Activated T-helper 2 cell treated with anti-CD3 and anti-CD28 coated beads, Interferon-gamma antibody, Interleukin-2, Interleukin-4, amounts not matched to agents 10 μg/mL and 5 μg/mL and 100 μg/mL, durations not matched to agents 14 hours and 24 hours and 36 hours (primary cell): ENCODE measurements around the gene KRT6A. TPM values are rescaled to one million over a fixed set of nuclear protein-coding genes. Genes with fewer than 3 reads are reported as not detected.
"Not testable (repeated sequence)": the region's sequence is repeated elsewhere in the genome, so short reads cannot be mapped to it uniquely, and the experiment has no call there.

ENCODE experiments used
- DNase-seq: peaks from one replicate; pipeline ENCODE4 v3.0.0; 2021; ENCODE audit warnings: low spot score
- H3K27ac Mint-ChIP-seq: one replicate; pipeline ENCODE4 v1.8.0; 2021; ENCODE audit warnings: mixed read lengths
- H3K27me3 Mint-ChIP-seq: one replicate; pipeline ENCODE4 v1.8.0; 2021; ENCODE audit warnings: low read depth, mixed read lengths
- H3K36me3 Mint-ChIP-seq: one replicate; pipeline ENCODE4 v1.8.0; 2021; ENCODE audit warnings: low read depth, mixed read lengths
- H3K4me1 Mint-ChIP-seq: one replicate; pipeline ENCODE4 v1.8.0; 2021; ENCODE audit warnings: low read depth, mixed read lengths
- H3K4me3 Mint-ChIP-seq: one replicate; pipeline ENCODE4 v1.8.0; 2021; ENCODE audit warnings: low read depth, mild to moderate bottlenecking, moderate library complexity, mixed read lengths
- H3K9me3 Mint-ChIP-seq: one replicate; pipeline ENCODE4 v1.8.0; 2021; ENCODE audit warnings: mixed read lengths
- intact Hi-C: fragments of 100-400 bp; cut with micrococcal nuclease; formaldehyde crosslinking; loops from one replicate; pipeline ENCODE4 v1.15.1; 2023
- total RNA-seq: library from RNA; stranded (reverse); gene quantifications from 2 replicates; pipeline ENCODE4 v1.2.3, GENCODE V29; 2022

The KRT6A gene
- total RNA-seq, 1 donor from 2014 or later = not detected

DNA sequence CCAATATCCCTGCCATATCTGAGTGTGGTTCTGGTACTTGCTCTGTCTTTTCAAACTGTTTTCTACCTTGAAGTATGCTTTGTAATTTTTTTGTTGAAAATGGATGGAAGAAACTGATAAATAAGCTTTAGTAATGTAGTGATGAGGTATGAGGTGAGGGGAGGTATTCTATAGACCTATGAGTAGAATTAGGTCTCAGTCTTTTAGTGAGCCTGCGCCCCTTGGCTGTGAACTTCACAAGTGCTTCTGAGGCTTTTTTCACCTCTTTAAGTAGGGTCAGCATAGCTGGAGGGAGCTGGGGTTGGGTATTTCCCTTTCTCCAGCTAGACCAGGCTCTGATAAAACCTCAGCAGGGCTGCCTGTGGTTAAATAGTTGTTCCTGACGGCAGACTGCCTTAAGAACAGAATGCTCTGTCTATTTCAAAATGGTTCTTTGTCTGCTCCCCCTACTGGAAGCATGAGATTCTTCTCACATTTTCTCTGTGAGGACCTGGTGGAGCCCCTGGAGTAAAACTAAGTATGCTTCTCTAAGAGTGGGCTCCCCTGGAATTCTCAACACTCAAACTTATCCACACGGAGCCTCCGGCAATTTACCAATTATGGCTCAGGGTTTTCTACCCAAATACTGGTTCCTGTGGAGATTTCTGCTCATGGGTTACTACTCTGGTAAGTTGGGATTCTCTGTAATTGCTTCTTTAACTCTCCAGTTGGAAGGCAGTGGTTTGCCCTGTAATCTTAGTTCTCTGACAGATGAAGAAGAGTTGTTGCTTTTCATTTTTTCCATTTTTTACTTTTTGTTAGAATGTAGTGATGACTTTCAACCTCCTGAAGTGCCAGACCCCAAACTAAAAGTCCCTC is 14.0 kb upstream of the KRT6A start:
- H3K27ac Mint-ChIP-seq = no peak overlapping the region
- peaks cover 9% of the 10 kb centered on the region for H3K9me3 Mint-ChIP-seq
- peaks cover 42% of the 10 kb centered on the region for H3K27me3 Mint-ChIP-seq
- H3K4me1 Mint-ChIP-seq = no peaks in the 10 kb centered on the region
- DNase-seq = no peak
- no peak overlapping the region for H3K4me3 Mint-ChIP-seq
- intact Hi-C loops = no loop called here
- no peaks in the 10 kb centered on the region for H3K36me3 Mint-ChIP-seq

DNA sequence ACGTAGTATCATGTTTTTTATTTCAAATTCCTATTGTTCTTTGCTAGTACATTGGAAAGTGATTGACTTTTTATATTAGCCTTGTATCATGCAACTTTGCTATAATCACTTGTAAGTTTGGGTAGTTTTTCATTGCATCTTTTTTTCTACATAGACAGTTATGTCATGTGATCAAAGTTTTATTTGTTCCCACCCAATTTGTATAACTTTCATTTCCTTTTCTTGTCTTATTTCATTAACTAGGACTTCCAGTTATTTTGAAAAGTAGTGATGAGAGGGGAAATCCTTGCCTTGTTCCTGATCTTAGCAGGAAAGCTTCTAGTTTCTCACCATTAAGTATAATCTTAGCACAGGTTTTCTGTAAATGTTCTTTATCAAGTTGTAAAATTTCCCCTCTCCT is 9.8 kb upstream of the KRT6A start:
- H3K36me3 Mint-ChIP-seq = no peaks in the 10 kb centered on the region
- H3K9me3 Mint-ChIP-seq = no peaks in the 10 kb centered on the region
- H3K4me3 Mint-ChIP-seq = no peak overlapping the region
- intact Hi-C loops = no loop called here
- H3K4me1 Mint-ChIP-seq = no peaks in the 10 kb centered on the region
- H3K27me3 Mint-ChIP-seq = peaks cover 46% of the 10 kb centered on the region
- DNase-seq = no peak
- no peak overlapping the region for H3K27ac Mint-ChIP-seq

DNA sequence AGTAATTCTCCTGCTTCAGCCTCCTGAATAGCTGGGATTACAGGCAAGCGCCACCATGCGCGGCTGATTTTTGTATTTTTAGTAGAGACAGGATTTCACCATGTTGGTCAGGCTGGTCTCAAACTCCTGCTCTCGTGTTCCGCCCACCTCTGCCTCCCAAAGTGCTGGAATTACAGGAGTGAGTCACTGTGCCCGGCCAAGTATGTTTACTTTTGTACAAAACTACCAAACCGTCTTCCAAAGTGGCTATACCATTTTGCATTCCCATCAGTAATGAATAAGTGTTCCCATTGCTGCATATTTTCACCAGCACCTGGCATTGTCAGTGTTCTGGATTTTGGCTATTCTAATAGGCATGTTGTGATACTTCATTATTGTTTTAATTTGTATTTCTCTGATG is 8.4 kb upstream of the KRT6A start:
- Mint-ChIP-seq H3K4me1 (no peaks in the 10 kb centered on the region), H3K9me3 (no peaks in the 10 kb centered on the region), H3K4me3 (no peak overlapping the region), H3K27me3 (peaks cover 36% of the 10 kb centered on the region), H3K36me3 (no peaks in the 10 kb centered on the region), H3K27ac (no peak overlapping the region)
- intact Hi-C loops = no loop called here
- DNase-seq = no peak

DNA sequence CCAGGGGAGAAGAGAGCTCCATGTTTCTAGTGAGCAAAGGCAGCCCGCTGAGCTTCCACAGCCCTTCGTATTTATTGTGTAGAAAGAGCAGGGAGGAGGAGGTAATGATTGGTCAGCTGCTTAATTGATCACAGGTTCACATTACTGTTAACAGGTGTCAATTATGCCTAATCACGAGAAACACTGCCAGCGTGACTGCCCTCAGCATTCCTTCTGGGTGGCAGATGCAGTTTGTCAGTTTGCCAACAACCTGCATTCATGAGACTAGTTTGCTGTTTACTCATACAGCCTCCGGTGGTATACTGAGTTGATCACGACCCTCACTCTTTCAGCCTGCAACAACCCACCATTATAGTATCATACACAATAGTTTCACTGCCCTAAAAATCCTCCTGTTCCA is 7.5 kb upstream of the KRT6A start:
- H3K9me3 Mint-ChIP-seq, intact Hi-C loops, H3K36me3 Mint-ChIP-seq: not testable (repeated sequence)

DNA sequence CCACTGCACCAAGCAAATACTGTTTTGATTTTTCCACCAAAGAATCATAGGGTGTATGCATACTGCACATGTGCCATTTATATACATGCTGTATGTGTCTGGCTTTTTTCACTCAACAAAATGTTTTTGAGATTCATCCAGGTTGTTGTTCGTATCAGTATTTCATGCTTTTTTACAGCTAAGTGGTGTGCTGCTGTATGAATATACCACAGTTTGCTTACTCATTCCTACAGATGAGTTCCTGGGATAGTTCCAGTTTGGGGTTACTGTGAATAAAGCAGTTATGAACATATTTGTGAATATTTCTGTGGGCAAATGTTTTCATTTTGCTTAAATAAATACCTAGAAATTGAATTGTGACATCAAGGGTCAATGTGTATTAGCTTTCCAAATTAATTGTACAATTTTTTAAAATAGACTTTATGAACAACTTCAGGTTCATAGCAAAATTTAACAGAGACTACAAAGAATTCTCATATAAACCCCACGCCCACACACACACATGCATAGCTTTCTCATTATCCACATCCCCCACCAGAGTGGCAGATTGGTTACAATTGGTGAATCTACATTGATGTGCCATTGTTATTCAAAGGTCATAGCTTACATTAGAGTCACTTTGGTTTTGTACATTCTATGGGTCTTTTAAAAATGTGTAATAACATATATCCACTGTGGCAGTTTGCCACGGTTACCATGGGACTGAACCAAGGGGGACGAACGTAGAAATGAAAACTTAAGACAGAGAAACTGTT is 6.9 kb upstream of the KRT6A start:
- Mint-ChIP-seq H3K27ac (no peak overlapping the region), H3K27me3 (peaks cover 24% of the 10 kb centered on the region), H3K4me1 (no peaks in the 10 kb centered on the region), H3K9me3 (no peaks in the 10 kb centered on the region), H3K36me3 (no peaks in the 10 kb centered on the region), H3K4me3 (no peak overlapping the region)
- intact Hi-C loops = no loop called here
- no peak for DNase-seq

More for the DNA sequence above, 7.5 kb upstream of the KRT6A start:
- not testable (repeated sequence) for H3K27ac Mint-ChIP-seq, DNase-seq, H3K4me3 Mint-ChIP-seq, H3K4me1 Mint-ChIP-seq
- H3K27me3 Mint-ChIP-seq = peaks cover 27% of the 10 kb centered on the region

DNA sequence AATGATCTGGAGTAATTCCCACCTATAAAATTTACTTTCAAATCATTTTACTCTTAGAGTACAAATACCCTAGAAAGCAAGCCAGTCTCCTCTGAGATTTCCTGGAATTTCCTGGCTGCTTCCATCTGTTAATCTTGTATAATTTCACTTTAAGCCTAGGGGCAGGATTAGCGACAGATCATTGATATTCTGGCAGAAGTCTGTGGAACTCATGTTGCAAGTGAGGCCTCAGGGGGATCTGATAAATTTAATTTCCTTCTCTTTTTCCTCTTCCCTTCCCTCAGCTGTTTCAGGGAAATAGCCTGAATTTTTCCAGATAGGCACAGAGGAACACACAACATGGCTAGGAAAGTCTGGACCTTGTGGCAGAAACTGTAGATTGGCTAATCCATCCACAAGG is 5.9 kb upstream of the KRT6A start:
- intact Hi-C loops = no loop called here
- H3K4me3 Mint-ChIP-seq = no peak overlapping the region
- no peak overlapping the region for H3K27ac Mint-ChIP-seq
- H3K4me1 Mint-ChIP-seq = no peaks in the 10 kb centered on the region
- H3K36me3 Mint-ChIP-seq = no peaks in the 10 kb centered on the region
- DNase-seq = no peak
- H3K9me3 Mint-ChIP-seq = no peaks in the 10 kb centered on the region
- H3K27me3 Mint-ChIP-seq = peaks cover 24% of the 10 kb centered on the region

DNA sequence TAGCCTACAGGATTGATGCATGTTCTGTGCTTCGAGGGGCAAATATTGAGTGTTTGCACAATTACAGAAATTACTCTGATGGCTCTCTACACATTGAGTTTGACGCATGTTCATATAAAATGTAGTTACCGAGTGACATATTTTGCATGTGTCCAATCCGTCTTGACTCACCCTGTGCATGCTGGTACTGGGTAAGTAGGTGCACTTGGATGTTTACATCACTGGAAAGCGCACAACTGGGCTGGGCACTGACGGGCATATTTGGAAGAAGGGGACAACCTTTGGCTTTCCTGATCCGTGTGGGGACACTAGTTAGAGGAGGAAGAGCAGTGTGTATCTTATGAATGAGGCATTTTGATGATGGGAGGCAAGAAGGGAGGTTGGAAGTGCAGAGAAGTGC is 4.9 kb upstream of the KRT6A start:
- Mint-ChIP-seq H3K4me1 (no peaks in the 10 kb centered on the region), H3K36me3 (no peaks in the 10 kb centered on the region), H3K27me3 (peaks cover 22% of the 10 kb centered on the region), H3K4me3 (no peak overlapping the region), H3K27ac (no peak overlapping the region), H3K9me3 (no peaks in the 10 kb centered on the region)
- intact Hi-C loops = no loop called here
- DNase-seq = no peak

DNA sequence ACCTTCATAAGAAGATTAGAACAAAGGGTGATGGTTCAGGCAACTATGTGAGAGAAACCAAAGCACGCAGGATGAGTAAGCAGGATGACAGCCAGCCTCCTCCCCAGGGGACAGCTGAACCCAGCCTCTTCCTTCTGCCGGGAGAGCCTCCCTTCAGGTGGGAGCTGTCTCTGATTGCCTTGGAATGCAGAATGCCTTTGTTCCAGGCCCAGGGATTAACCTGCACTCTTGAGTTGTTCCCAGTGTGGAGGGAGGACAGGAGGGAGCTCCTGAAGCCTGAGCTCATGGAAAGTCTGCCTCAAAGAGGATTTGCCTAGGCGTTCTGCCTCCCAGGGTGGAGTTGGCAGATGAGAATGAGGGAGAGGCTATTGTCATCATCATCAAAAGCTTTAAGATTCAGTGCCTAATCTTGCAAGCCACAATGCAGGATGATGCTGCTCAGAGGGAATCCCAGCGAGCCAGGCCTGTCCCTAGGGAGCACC is 3.6 kb upstream of the KRT6A start:
- no peak for DNase-seq
- intact Hi-C loops = no loop called here
- no peak overlapping the region for H3K4me3 Mint-ChIP-seq
- H3K27me3 Mint-ChIP-seq = peaks cover 15% of the 10 kb centered on the region
- H3K36me3 Mint-ChIP-seq = no peaks in the 10 kb centered on the region
- no peak overlapping the region for H3K27ac Mint-ChIP-seq
- no peaks in the 10 kb centered on the region for H3K9me3 Mint-ChIP-seq
- no peaks in the 10 kb centered on the region for H3K4me1 Mint-ChIP-seq

DNA sequence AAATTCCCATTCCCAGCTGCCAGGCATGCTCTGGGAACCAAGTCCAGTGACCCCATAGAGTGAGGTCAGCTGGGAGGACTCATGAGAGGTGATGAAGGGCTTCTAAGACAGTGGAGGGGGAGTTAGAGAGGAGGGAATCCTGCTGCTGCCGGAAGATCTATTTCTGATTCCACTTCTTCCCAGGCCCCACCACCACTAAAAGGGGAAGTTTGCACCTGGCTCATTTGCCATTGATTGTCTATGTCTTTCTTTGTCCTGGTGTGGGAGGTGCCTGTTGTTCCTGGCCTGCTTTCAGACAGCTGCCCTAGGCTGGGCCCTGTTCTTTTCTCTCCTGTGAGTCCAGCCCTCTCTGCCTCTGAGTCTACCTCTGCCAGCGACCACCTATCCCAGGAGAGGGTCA is 3.0 kb upstream of the KRT6A start:
- no peak overlapping the region for H3K4me3 Mint-ChIP-seq
- intact Hi-C loops = no loop called here
- H3K4me1 Mint-ChIP-seq = no peaks in the 10 kb centered on the region
- no peaks in the 10 kb centered on the region for H3K9me3 Mint-ChIP-seq
- H3K27me3 Mint-ChIP-seq = peaks cover 14% of the 10 kb centered on the region
- no peak overlapping the region for H3K27ac Mint-ChIP-seq
- no peak for DNase-seq
- H3K36me3 Mint-ChIP-seq = no peaks in the 10 kb centered on the region

DNA sequence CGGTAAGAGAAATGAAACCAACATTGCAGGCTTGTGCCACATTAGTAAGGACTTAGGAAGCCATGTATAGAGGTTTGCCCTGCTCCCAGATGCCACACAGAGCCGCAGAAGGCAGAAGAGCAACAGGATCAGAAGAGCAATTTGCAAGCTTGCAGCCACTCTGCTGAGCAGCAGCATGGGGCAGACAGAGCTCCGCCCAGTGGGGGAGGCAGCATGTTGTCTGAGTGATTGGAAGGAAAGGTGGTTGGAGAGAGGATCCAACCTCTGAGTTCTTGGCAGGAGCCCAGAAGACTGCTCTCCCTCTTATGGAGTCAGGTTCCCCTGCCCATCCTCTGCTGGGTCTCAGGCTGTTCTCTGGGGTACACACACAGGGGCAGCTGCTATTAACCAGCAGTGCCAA is 2.3 kb upstream of the KRT6A start:
- no peaks in the 10 kb centered on the region for H3K4me1 Mint-ChIP-seq
- peaks cover 11% of the 10 kb centered on the region for H3K27me3 Mint-ChIP-seq
- no peak for DNase-seq
- H3K9me3 Mint-ChIP-seq = no peaks in the 10 kb centered on the region
- H3K36me3 Mint-ChIP-seq = no peaks in the 10 kb centered on the region
- intact Hi-C loops = no loop called here
- no peak overlapping the region for H3K27ac Mint-ChIP-seq
- no peak overlapping the region for H3K4me3 Mint-ChIP-seq

DNA sequence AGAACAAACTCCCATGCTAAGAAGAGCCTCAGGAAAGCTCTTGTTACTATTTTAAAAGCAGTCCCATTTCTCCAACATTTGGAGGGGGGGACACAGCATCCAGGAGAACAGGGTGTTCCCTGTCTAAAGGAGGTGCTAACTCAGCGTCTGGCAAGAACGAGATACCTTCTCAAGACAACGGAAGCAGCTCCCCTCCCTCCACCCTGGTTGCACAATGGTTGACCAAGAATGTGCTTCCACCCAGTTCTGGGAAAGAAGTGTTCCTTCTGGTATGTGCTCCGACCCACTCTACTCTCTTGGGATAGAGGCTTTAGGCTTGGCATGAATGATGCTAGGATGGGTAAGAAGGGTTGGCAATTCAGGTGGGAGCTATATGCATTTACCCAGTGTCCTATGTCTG is 1.5 kb upstream of the KRT6A start:
- no peak for DNase-seq
- Mint-ChIP-seq H3K9me3 (no peaks in the 10 kb centered on the region), H3K36me3 (no peaks in the 10 kb centered on the region), H3K27me3 (peaks cover 9% of the 10 kb centered on the region), H3K27ac (no peak overlapping the region), H3K4me1 (no peaks in the 10 kb centered on the region), H3K4me3 (no peak overlapping the region)
- intact Hi-C loops = no loop called here

DNA sequence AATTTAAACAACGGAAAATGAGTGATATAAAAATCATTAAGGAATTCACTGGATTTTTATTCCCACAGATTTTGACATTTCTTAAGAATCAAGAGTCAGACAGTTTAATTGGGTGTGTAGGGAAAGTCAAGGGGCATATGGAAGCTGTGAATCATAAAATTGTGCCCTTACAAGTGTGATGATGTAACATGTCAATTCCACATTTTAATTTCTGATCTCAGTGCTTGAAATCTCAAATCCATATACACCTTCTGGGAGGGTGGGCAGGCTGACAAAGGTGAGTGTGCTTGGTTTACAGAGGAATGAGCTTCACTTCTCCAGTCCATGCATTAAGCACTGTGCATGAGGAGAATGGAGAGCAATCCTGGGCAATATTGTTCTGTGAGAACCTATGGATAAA is 1.0 kb upstream of the KRT6A start:
- H3K27me3 Mint-ChIP-seq = peaks cover 9% of the 10 kb centered on the region
- intact Hi-C loops = no loop called here
- H3K9me3 Mint-ChIP-seq = no peaks in the 10 kb centered on the region

DNA sequence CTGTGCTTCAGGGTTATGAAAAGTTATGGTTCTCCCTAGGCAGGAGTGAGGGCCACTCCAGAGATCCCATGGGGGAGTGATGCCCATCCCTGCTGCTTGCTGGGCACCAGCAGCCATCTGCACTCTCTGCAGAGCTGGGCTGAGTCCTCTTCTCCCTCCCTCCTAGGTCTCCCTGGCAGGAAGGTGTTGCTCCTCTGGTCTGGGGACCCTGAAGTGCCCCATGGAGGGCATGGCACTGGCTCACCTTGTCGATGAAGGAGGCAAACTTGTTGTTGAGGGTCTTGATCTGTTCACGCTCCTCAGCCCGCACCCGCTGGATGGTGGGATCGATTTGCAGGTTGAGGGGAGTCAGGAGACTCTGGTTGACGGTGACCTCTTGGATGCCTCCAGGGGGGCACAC is 652 bp downstream of the KRT6A start:
- DNase-seq, H3K27ac Mint-ChIP-seq, H3K4me1 Mint-ChIP-seq, intact Hi-C loops, H3K36me3 Mint-ChIP-seq, H3K4me3 Mint-ChIP-seq, H3K9me3 Mint-ChIP-seq, H3K27me3 Mint-ChIP-seq: not testable (repeated sequence)

More for the DNA sequence above, 1.0 kb upstream of the KRT6A start:
- Mint-ChIP-seq H3K4me3 (no peak overlapping the region), H3K27ac (no peak overlapping the region), H3K36me3 (no peaks in the 10 kb centered on the region), H3K4me1 (no peaks in the 10 kb centered on the region)
- no peak for DNase-seq
